Hepatocyte (in vitro differentiated cells): ENCODE measurements around the gene HIP1. TPM values are rescaled to one million over a fixed set of nuclear protein-coding genes. Genes with fewer than 3 reads are reported as not detected.

Source experiments
- DNase-seq: peaks from one replicate; pipeline ENCODE4 v3.0.0-alpha.2; 2016; ENCODE audit warnings: low spot score
- H2AFZ ChIP-seq: fragments of 200-600 bp; sonication (generic); 2 replicates; pipeline ENCODE4 v1.6.0; 2016; ENCODE audit warnings: antibody characterized with exemption, mild to moderate bottlenecking
- H3K27ac ChIP-seq: fragments of 200-600 bp; sonication (generic); 2 replicates; pipeline ENCODE4 v1.5.1; 2016; ENCODE audit warnings: mild to moderate bottlenecking
- H3K27me3 ChIP-seq: fragments of 200-600 bp; sonication (generic); 2 replicates; pipeline ENCODE4 v1.6.1; 2016
- H3K36me3 ChIP-seq: fragments of 200-600 bp; sonication (generic); replicated peaks from 2 replicates; pipeline ENCODE4 v1.5.1; 2016; ENCODE audit warnings: low read depth; ENCODE audit not compliant: insufficient read depth
- H3K4me1 ChIP-seq: fragments of 200-600 bp; sonication (generic); 2 replicates; pipeline ENCODE4 v1.5.1; 2016; ENCODE audit warnings: mild to moderate bottlenecking, moderate library complexity; ENCODE audit not compliant: insufficient read depth
- H3K4me2 ChIP-seq: fragments of 200-600 bp; sonication (generic); 2 replicates; pipeline ENCODE4 v1.6.0; 2016
- H3K4me3 ChIP-seq: fragments of 200-600 bp; sonication (generic); 2 replicates; pipeline ENCODE4 v1.5.1; 2016; ENCODE audit warnings: mild to moderate bottlenecking
- H3K79me2 ChIP-seq: fragments of 200-600 bp; sonication (generic); 2 replicates; pipeline ENCODE4 v1.6.0; 2017; ENCODE audit warnings: mild to moderate bottlenecking
- H3K9me2 ChIP-seq: fragments of 200-600 bp; sonication (generic); replicated peaks from 2 replicates; pipeline ENCODE4 v1.6.0; 2017; ENCODE audit warnings: mild to moderate bottlenecking; ENCODE audit not compliant: insufficient read depth
- H3K9me3 ChIP-seq: fragments of 200-600 bp; sonication (generic); 2 replicates; pipeline ENCODE4 v1.5.1; 2016; ENCODE audit warnings: low read depth, mild to moderate bottlenecking
- H4K20me1 ChIP-seq: fragments of 200-600 bp; sonication (generic); 2 replicates; pipeline ENCODE4 v1.6.0; 2016; ENCODE audit warnings: mild to moderate bottlenecking; ENCODE audit not compliant: insufficient read depth, poor library complexity, severe bottlenecking
- EZH2 ChIP-seq: fragments of 200-600 bp; sonication (generic); IDR thresholded peaks from 2 replicates; pipeline ENCODE4 v1.6.1; 2016; ENCODE audit warnings: antibody characterized with exemption, mild to moderate bottlenecking, borderline replicate concordance
- EZH2phosphoT487 ChIP-seq: fragments of 200-600 bp; sonication (generic); IDR thresholded peaks from one replicate; pipeline ENCODE4 v1.6.1; 2018; ENCODE audit warnings: antibody characterized with exemption, mild to moderate bottlenecking, low read depth, moderate library complexity; ENCODE audit not compliant: unreplicated experiment, severe bottlenecking
- WGBS: methylation state at CpG from one replicate; pipeline ENCODE4 v1.1.6; 2016; ENCODE audit warnings: low lambda C conversion rate; ENCODE audit errors: missing lambda C conversion rate; 5-methylcytosine and 5-hydroxymethylcytosine counted together
- polyA plus RNA-seq: library from polyadenylated mRNA; unstranded; fragments of >200 nt; fragmentation: Nextera tagmentation; extraction: Ambion mirVana; gene quantifications from 2 replicates; pipeline ENCODE4 v1.2.1, GENCODE V29; 2016
- total RNA-seq: library from RNA; depleted of rRNA; stranded (reverse); fragments of >200 nt; gene quantifications from 2 replicates; pipeline ENCODE4 v1.2.3, GENCODE V29; 2014
- TF ChIP-seq, protein P1 (sequence below): fragments of 200-600 bp; sonication (generic); IDR thresholded peaks from 2 replicates; pipeline ENCODE4 v1.5.1; 2016; ENCODE audit warnings: antibody characterized with exemption, mild to moderate bottlenecking; ENCODE audit not compliant: poor library complexity

Gene HIP1
- total and polyA plus RNA-seq, 2 experiments from 2014 or later: 8.3 to 14.5 TPM

DNA sequence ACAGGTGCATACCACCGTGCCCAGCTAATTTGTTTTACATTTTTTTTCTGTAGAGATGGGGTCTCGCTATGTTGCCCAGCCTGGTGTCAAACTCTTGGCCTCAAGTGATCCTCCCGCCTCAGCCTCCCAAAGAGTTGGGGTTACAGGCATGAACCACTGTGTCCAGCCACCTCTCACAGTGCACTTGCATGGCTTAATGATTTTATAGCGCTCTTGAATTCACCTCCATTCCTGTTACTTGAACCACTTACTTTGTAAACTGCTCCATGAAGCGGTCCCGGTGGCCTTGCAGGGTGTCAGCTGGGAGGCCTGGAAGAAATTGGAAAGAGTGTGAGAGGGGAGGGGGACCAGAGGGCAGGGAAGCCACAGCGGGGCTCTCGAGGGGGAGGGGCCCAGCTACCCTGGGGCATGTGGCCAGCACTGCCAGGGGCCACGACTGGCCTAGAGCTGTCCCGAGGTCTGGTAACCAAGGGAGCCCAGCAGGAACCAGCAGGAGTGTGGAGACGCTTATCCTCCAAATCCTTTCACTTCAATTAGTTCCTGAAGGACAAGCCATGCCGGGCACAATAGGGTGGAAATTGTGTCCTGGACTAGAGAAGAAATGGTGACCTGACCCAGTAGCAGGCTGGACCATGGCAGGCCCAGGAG lies 170.7 kb downstream of the HIP1 start:
- no peak overlapping the region for H3K27ac ChIP-seq

DNA sequence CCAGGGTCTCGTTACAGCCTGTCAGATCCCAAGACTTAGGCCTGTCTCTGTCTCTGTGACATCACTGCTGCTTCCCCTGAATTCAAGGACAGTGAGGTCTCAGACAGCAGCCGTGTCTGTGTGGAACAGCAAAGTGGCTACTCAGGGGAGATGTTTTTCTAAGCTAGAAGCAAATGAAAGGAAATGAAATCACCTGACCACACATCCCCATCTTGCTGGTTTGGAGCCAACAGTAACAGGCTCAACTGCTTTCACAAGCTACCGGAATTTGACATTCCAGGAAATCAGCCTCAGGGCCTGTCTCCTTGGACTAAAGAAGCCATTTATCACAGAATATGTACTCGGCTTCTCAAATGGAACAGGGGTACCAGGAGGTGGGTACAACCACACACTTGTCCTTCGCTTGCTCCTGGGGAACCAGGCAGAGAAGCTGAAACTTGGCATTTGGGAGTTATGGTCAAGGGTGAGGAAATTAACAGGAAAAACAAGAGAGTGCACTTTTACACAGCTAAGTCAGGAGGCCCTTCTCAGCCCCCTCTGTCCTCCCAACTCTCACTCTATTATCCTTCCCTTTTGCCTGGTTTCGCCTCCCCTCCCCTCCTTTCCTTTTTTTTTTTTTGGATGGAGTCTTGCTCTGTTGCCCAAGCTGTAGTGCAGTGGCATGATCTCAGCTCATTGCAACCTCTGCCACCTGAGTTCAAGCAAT lies 173.5 kb downstream of the HIP1 start:
- 64% methylated on average over 6 of the region's 6 CpGs for WGBS

More for the DNA sequence above, 170.7 kb downstream of the HIP1 start:
- H3K9me3 ChIP-seq: no peaks in the 10 kb centered on the region
- H3K4me3 ChIP-seq: no peak overlapping the region
- no peak overlapping the region for H3K4me2 ChIP-seq
- H4K20me1 ChIP-seq: no peaks in the 10 kb centered on the region
- DNase-seq: no peak
- H3K36me3 ChIP-seq: no peaks in the 10 kb centered on the region
- WGBS: 91% methylated on average over 10 of the region's 12 CpGs
- H3K27me3 ChIP-seq: no peaks in the 10 kb centered on the region
- no peaks in the 10 kb centered on the region for H3K79me2 ChIP-seq
- no peaks in the 10 kb centered on the region for H3K9me2 ChIP-seq
- no peak for TF ChIP-seq EZH2phosphoT487
- TF ChIP-seq EZH2: no peak
- TF ChIP-seq, protein P1, sequence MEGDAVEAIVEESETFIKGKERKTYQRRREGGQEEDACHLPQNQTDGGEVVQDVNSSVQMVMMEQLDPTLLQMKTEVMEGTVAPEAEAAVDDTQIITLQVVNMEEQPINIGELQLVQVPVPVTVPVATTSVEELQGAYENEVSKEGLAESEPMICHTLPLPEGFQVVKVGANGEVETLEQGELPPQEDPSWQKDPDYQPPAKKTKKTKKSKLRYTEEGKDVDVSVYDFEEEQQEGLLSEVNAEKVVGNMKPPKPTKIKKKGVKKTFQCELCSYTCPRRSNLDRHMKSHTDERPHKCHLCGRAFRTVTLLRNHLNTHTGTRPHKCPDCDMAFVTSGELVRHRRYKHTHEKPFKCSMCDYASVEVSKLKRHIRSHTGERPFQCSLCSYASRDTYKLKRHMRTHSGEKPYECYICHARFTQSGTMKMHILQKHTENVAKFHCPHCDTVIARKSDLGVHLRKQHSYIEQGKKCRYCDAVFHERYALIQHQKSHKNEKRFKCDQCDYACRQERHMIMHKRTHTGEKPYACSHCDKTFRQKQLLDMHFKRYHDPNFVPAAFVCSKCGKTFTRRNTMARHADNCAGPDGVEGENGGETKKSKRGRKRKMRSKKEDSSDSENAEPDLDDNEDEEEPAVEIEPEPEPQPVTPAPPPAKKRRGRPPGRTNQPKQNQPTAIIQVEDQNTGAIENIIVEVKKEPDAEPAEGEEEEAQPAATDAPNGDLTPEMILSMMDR: no peak
- H2AFZ ChIP-seq: no peak overlapping the region
- no peaks in the 10 kb centered on the region for H3K4me1 ChIP-seq

DNA sequence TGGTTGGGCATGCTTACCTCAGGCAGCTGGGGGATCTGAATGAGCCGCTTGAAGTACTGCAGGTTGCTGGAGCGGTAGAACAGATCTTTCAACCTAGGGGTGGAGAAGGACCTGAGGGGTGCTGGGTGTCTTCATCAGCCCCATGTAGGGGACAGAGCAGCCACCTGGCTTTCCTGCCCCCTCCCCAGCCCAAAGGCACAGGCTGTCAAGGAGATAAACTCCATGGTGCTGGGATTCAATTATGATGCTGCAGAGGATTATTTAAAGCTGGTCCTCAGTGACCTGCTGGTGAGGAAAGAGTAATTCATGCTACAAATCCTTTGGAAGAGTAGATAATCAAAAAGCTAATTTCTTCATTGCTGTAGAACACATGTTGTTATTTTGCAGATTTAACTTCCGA lies 175.6 kb downstream of the HIP1 start:
- Histone ChIP-seq H3K9me3 (no peaks in the 10 kb centered on the region), H2AFZ (no peak overlapping the region), H3K79me2 (no peaks in the 10 kb centered on the region), H3K27me3 (no peaks in the 10 kb centered on the region), H3K36me3 (no peaks in the 10 kb centered on the region), H3K27ac (no peak overlapping the region), H3K9me2 (no peaks in the 10 kb centered on the region), H3K4me3 (no peak overlapping the region), H4K20me1 (no peaks in the 10 kb centered on the region), H3K4me2 (no peak overlapping the region), H3K4me1 (no peaks in the 10 kb centered on the region)
- DNase-seq: no peak
- 91% methylated on average over 3 of the region's 3 CpGs for WGBS
- TF ChIP-seq, protein P1: no peak
- TF ChIP-seq EZH2 (no peak), EZH2phosphoT487 (no peak)

More for the DNA sequence above, 173.5 kb downstream of the HIP1 start:
- Histone ChIP-seq H2AFZ (no peak overlapping the region), H3K4me1 (no peaks in the 10 kb centered on the region), H3K79me2 (no peaks in the 10 kb centered on the region), H4K20me1 (no peaks in the 10 kb centered on the region), H3K4me2 (no peak overlapping the region), H3K9me2 (no peaks in the 10 kb centered on the region), H3K4me3 (no peak overlapping the region), H3K36me3 (no peaks in the 10 kb centered on the region), H3K27ac (peak overlapping the region; percentile 45), H3K27me3 (no peaks in the 10 kb centered on the region), H3K9me3 (no peaks in the 10 kb centered on the region)
- peak; percentile 56 for DNase-seq
- TF ChIP-seq EZH2: no peak
- TF ChIP-seq, protein P1: no peak
- no peak for TF ChIP-seq EZH2phosphoT487
